ENCODE measurements around the gene DOCK4.

DNA sequence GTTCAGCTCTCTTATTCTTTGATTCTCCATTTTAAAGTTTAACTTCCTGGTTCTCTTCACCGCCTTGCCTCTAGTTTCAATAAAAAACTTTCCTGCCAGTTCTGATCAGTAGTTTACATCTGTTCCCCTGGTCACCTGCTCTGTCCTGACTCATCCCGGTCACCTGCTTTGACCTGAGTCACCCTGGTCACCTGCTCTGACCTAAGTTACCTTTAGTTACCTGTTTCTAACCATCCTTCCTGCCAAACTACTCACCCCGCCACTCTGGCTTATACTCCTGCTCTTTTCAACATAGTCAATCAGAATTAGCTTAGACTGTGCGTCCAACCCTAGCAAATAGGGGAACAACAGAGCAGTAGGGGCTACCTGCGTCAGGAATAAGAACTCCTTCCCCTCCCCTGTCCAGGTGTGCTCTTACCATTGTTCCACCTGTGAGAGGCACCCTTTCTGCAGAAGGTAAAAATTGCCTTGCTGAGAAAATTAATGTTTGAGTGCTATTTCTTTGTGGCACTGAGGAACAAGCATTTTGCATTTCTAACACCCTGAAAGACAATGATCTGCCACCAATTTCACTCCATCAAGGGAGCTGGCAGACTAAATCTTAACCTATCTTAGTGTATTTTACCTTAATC, 263.6 kb downstream of the DOCK4 start:
- TF ChIP-seq, protein P1, sequence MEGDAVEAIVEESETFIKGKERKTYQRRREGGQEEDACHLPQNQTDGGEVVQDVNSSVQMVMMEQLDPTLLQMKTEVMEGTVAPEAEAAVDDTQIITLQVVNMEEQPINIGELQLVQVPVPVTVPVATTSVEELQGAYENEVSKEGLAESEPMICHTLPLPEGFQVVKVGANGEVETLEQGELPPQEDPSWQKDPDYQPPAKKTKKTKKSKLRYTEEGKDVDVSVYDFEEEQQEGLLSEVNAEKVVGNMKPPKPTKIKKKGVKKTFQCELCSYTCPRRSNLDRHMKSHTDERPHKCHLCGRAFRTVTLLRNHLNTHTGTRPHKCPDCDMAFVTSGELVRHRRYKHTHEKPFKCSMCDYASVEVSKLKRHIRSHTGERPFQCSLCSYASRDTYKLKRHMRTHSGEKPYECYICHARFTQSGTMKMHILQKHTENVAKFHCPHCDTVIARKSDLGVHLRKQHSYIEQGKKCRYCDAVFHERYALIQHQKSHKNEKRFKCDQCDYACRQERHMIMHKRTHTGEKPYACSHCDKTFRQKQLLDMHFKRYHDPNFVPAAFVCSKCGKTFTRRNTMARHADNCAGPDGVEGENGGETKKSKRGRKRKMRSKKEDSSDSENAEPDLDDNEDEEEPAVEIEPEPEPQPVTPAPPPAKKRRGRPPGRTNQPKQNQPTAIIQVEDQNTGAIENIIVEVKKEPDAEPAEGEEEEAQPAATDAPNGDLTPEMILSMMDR (IDR thresholded peaks at IDR 0.05): no peak
- no peak for TF ChIP-seq POLR2A (IDR thresholded peaks at IDR 0.05)
- no peak for TF ChIP-seq EP300 (IDR thresholded peaks at IDR 0.05; ENCODE audit: low read depth)
